C4-2B (cell line): ENCODE results near the gene DSG1.
"Not testable (repeated sequence)": the region's sequence is repeated elsewhere in the genome, so short reads cannot be mapped to it uniquely, and the experiment has no call there.

ENCODE experiments used
- H3K27ac ChIP-seq: fragments of 450-650 bp; 2 replicates; pipeline ENCODE4 v1.5.1; 2017
- CTCF ChIP-seq: fragments of 450-650 bp; conservative IDR thresholded peaks from 2 replicates; pipeline ENCODE4 v1.5.1; 2017; ENCODE audit warnings: mild to moderate bottlenecking
- ZFX ChIP-seq: fragments of 450-650 bp; IDR thresholded peaks from 2 replicates; pipeline ENCODE4 v1.6.1; 2017

Gene DSG1

DNA sequence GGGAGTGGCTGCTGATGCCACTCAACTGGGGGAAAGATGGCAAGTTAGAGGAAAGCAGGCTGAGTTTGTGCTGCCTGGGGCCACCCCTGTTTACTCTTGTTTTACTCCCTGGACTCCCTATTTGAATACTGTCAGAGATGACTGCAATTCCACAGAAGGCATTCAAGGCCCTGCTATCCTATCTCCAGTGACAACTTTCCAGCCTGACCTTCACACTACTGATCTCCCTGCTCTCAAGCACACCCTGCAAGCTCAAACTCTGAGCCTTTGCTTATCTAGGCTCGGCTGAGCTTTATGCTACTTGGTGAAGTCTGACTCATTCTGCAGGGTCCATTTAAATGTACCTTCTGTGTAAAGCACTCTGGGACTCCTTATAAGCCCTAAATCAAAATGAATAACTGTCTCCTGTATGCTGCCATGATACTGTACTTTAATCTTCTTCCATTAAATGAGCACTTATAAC lies 39.3 kb upstream of the DSG1 start:
- H3K27ac ChIP-seq, result no peak overlapping the region
- TF ChIP-seq ZFX, result no peak
- TF ChIP-seq CTCF, result no peak

DNA sequence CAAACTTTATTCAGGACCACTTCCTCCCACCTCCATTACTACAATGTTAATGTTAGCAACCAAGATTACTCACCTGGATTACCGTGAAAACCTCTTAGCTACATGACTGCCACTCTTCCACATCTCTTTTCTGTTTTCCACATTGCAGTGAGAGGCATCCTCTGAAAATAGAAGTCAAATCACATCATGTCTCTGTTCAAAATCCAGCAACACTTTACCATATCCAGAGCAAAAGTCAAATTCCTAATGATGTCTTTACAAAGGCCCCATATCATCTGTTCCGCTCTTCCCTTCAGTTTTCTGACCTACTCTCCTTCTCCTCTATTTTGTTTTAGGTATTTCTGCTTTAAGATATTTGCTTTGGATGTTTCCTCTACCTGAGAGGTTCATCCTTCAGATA lies 37.5 kb upstream of the DSG1 start:
- H3K27ac ChIP-seq, result no peak overlapping the region
- no peak for TF ChIP-seq CTCF
- TF ChIP-seq ZFX, result no peak

GRCh38 chr18:31281437-31281836 lies 36.5 kb upstream of the DSG1 start:
- H3K27ac ChIP-seq, result no peak overlapping the region
- no peak for TF ChIP-seq ZFX
- TF ChIP-seq CTCF, result no peak

DNA sequence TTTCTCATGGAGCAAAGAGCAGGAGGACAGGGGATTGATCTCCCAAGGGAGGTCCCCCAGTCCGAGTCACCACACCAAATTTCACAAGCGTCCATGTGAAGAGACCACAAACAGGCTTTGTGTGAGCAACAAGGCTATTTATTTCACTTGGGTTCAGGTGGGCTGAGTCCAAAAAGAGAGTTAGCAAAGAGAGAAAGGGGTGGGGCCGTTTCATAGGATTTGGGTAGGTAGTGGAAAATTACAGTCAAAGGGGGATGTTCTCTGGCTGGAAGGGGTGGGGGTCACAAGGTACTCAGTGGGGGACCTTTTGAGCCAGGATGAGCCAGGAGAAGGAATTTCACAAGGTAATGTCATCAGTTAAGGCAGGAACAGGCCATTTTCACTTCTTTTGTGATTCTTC lies 28.5 kb upstream of the DSG1 start:
- H3K27ac ChIP-seq, result not testable (repeated sequence)

DNA sequence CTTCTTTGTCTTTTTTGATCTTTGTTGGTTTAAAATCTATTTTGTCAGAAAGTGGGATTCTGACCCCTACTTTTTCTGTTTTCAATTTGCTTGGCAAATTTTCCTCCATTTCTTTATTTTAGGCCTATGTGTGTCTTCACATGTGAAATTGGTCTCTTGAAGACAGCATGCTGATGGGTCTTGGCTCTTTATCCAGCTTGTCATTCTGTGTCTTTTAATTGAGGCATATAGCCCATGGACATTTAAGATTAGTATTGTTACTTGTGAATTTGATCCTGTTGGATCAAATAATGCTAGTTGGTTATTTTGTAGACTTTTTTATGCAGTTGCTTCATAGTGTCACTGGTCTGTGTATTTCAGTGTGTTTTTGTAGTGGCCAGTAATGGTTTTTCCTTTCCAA lies 26.3 kb upstream of the DSG1 start:
- TF ChIP-seq CTCF (no peak), ZFX (no peak)
- no peak overlapping the region for H3K27ac ChIP-seq

DNA sequence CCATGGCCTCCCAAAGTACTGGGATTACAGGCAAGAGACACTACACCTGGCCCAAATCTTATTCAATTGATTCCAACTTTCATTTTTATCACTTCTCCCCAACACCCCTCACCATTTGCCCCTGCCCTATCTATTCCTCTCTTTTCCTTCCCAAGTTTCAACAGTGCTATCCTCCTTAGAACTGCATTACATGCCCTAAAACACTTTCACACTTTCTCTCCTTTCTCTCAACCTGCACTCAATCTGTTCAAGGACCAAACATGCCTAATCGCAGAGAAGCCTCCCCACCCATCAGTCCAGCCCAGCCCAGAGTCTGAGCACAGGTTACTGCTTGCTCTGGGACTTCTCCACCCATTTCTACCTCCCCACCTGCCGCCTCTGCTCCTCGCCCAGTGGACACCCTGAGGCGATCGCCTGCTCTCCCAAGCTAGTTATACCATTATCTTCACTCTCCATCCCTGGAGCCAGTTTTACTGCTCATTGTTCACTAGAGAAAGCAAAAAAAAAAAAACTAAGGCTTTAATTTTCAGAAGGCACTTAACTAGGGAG lies 23.7 kb upstream of the DSG1 start:
- TF ChIP-seq ZFX (no peak), CTCF (no peak)
- no peak overlapping the region for H3K27ac ChIP-seq

DNA sequence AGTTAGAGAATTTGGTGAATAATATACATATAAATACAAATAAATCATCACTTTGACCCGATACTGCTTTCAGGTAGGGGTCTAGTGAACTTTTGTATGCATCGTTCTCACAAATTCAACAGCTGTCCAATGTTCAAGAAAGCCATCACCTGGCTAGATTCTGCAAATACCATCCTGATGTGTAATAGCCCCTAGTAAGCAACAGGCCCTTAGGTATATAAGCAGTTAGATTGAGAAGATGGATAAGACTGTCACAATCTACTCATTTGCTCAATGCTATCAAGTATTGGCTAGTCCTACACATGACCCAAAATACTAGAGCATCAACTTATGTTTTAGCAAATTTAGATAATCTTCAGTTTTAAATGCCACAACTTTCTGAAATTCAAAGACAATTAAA lies 20.7 kb upstream of the DSG1 start:
- no peak overlapping the region for H3K27ac ChIP-seq
- TF ChIP-seq CTCF (no peak), ZFX (no peak)

DNA sequence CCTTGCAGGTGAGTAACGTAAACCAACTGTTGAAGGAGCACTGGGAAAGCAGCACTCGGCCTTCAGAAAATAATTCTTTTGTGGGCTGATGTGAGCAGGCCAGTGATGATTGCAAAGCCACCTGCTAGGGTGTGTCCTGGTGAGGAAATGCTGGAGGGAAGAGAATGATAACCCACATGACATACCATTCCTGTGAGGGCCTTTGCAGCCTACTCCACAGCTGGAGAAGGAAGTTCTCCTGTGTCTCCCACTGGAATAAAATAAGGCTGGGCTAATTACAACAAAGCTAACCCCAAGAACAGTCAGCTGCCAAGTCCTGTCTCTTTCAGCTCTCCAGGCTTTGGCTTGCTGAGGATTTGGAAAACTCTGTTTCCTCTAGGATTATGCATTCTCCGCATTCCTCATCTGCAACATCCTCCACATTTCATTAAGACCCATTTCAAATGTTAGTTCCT lies 16.7 kb upstream of the DSG1 start:
- no peak for TF ChIP-seq ZFX
- no peak for TF ChIP-seq CTCF
- H3K27ac ChIP-seq, result no peak overlapping the region
